Measurements from ENCODE around the gene PRM1. TPM values are rescaled to one million over a fixed set of nuclear protein-coding genes. Genes with fewer than 3 reads are reported as not detected.

The PRM1 gene
- total RNA-seq, 1 donor from 2014 or later = not detected

DNA sequence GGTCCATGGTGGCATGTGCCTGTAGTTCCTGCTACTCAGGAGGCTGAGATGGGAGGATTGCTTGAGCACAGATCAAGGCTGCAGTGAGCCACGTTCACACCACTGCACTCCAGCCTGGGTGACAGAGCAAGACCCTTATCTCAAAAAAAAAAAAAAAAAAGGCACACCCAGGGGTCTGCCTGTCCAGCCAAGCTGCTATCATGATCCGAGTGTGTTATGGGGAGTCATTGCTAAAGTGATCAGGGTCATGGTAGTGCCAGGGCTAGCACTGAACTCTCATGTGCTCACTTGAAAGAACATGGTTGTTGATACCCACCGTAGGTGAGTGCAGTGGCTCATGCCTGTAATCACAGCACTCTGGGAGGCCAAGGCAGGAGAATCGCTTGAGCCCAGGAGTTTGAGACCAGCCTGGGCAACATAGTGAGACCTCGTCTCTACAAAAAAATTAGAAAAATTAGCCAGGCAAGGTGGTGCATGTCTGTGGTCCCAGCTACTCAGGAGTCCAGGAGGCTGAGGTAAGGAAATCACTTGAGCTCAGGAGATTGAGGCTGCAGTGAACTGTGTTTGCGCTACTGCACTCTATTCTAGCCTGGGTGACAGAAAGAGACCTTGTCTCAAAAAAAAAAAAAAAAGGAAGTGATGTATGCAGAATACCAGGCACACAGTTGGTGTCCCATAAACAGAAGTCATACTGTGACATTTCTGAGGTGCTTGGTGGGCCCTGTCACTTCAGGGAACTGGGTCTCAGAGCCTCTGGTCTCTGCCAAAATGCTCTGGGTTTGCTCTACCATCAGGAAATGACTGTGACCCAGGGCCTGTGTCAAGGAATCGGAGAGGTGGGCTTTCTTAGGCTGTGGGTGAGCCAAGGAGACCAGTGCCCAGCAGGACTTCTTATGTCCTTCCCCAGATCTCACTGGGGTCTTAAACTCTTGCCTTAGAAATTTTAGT lies 2.2 kb downstream of the PRM1 start:
- H3K4me3 ChIP-seq (ENCODE audit: low read depth, low read length) = no peak overlapping the region
- DNase-seq (ENCODE audit: low read depth) (no peak), FAIRE-seq (no peak)
- TF ChIP-seq CTCF (IDR thresholded peaks at IDR 0.05; ENCODE audit: insufficient read depth, low read length, severe bottlenecking) = no peak
- no peaks in the 10 kb centered on the region for H3K36me3 ChIP-seq (ENCODE audit: control insufficient read depth, insufficient read depth, low read length)
- H3K27me3 ChIP-seq (ENCODE audit: control insufficient read depth, insufficient read depth, low read length) = peaks cover 5% of the 10 kb centered on the region

DNA sequence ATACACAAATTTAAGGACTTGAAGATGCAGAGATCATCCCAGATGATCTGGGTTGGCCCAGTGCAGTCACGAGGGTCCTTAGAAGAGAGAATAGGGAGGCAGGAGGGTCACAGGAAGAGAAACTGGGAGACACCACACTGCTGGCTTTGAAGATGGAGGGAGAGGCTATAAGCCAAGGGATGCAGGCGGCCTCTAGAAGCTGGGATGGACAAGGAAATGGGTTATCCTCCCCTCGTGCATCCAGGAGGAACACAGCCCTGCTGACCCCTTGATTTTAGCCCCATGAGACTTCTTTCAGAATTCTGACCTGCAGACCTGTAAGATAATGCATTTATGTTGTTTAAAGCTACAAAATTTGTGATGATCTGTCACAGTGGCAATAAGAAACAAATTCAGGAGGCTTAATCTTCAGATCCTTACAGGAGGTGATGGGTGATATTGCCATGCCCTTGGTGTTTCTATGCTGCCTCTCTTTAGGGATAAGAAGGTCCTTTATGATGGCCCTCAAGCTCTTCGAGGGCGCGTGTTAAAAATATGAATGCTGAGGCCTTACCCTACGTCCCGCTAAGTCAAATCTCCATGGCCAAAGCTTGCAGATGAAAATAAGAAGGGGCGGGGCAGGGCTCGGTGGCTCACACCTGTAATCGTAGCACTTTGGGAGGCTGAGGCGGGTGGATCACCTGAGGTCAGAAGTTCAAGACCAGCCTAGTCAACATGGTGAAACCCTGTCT lies 3.4 kb downstream of the PRM1 start:
- no peak for TF ChIP-seq CTCF (IDR thresholded peaks at IDR 0.05; ENCODE audit: insufficient read depth, low read length, severe bottlenecking)
- peaks cover 2% of the 10 kb centered on the region for H3K27me3 ChIP-seq (ENCODE audit: control insufficient read depth, insufficient read depth, low read length)
- H3K4me3 ChIP-seq (ENCODE audit: low read depth, low read length) = no peak overlapping the region
- no peaks in the 10 kb centered on the region for H3K36me3 ChIP-seq (ENCODE audit: control insufficient read depth, insufficient read depth, low read length)
- DNase-seq (ENCODE audit: low read depth) (no peak), FAIRE-seq (no peak)

- no peak for FAIRE-seq
- H3K36me3 ChIP-seq (ENCODE audit: control insufficient read depth, insufficient read depth, low read length) = no peaks in the 10 kb centered on the region
- DNase-seq (ENCODE audit: low read depth) = no peak
- H3K27me3 ChIP-seq (ENCODE audit: control insufficient read depth, insufficient read depth, low read length) = peaks cover 2% of the 10 kb centered on the region
- no peak overlapping the region for H3K4me3 ChIP-seq (ENCODE audit: low read depth, low read length)
- no peak for TF ChIP-seq CTCF (IDR thresholded peaks at IDR 0.05; ENCODE audit: insufficient read depth, low read length, severe bottlenecking)
Measured at GRCh38 chr16:11276896-11277593, 4.1 kb downstream of the PRM1 start.

DNA sequence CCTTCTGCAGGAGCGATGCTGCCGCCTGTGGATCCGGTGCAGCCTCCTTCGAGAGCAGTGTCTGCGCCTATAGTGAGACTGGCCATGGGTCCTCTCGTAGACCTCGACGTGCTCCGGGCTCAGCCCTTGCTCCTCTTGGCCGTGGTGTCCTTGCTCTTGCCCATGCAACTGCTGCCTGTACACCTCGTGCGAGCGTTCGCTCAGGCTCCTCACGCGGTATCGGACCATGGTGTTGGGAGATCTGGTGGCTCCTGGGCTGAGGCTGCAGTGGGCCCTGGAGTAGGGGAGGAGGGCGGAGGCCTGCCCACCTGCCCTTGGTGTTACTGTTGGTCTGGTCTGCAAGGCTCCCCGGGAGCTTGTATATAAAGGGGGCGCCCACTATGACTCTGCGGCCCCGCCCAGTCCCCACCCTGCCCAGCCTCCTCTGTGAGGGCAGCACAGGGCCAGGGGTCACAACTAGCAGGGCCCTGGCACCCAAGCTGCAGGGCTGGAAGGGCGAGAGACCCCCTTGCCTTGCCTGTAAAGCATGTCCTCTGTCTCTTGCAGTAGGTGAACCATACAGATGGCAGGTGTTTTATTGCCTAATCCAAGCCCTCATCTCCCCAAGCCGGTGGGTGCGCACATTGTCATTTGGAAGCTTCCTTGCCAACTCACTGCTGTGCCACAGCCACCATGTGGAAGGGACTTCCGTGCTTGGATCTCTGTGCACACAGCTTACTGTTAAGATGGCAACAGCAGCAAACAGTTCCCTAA lies 4.8 kb downstream of the PRM1 start, which contains the start of gene PRM2:
Gene PRM2 (minus strand): TSS at position 338 of the 753 bp plus-strand sequence. CDS start 110 bp downstream, at position 228.
- TF ChIP-seq CTCF (IDR thresholded peaks at IDR 0.05; ENCODE audit: insufficient read depth, low read length, severe bottlenecking) = no peak
- H3K36me3 ChIP-seq (ENCODE audit: control insufficient read depth, insufficient read depth, low read length) = no peaks in the 10 kb centered on the region
- peaks cover 2% of the 10 kb centered on the region for H3K27me3 ChIP-seq (ENCODE audit: control insufficient read depth, insufficient read depth, low read length)
- no peak for FAIRE-seq
- no peak for DNase-seq (ENCODE audit: low read depth)
- H3K4me3 ChIP-seq (ENCODE audit: low read depth, low read length) = no peak within 1 kb of the TSS

GRCh38 chr16:11274964-11275363 lies 6.2 kb downstream of the PRM1 start:
- no peak for FAIRE-seq

More at GRCh38 chr16:11274964-11275363, 6.2 kb downstream of the PRM1 start:
- Histone ChIP-seq H3K4me3 (ENCODE audit: low read depth, low read length) (no peak overlapping the region), H3K36me3 (ENCODE audit: control insufficient read depth, insufficient read depth, low read length) (no peaks in the 10 kb centered on the region), H3K27me3 (ENCODE audit: control insufficient read depth, insufficient read depth, low read length) (peaks cover 2% of the 10 kb centered on the region)
- TF ChIP-seq CTCF (IDR thresholded peaks at IDR 0.05; ENCODE audit: insufficient read depth, low read length, severe bottlenecking) = no peak
- DNase-seq (ENCODE audit: low read depth) = no peak

Data from bronchial epithelial cell (primary cell).